IMR-90 (cell line): ENCODE data around the gene NEGR1. TPM values are rescaled to one million over a fixed set of nuclear protein-coding genes. Genes with fewer than 3 reads are reported as not detected.

Source experiments
- ATAC-seq: fragments of 200-7000 bp; cut with Tn5 transposase; 2 replicates; pipeline ENCODE4 v1.9.1; 2020; ENCODE audit warnings: low read depth, mild to moderate bottlenecking, moderate library complexity
- BruUV-seq: library from RNA; stranded (reverse); fragments of 400-500 nt; replicated peaks from 2 replicates; lab custom pipeline; 2021; lab: Mats Ljungman, UMichigan
- CTCF ChIA-PET: fragments of 300-600 bp; formaldehyde crosslinking; extraction: SDS; loops from one replicate; lab custom pipeline; 2021; ENCODE audit warnings: antibody characterized with exemption; lab: Yijun Ruan, JAX
- POLR2A ChIA-PET: fragments of 300-600 bp; sonication (Branson Sonifier 250); formaldehyde crosslinking; loops from one replicate; lab custom pipeline; 2022; ENCODE audit warnings: antibody characterized with exemption; ENCODE audit not compliant: unreplicated experiment; lab: Charles Lee
- DNase-seq: peaks from one replicate; pipeline ENCODE4 v3.0.0; 2013
- H2AFZ ChIP-seq: replicated peaks from 2 replicates; pipeline ENCODE3; 2013; ENCODE audit warnings: low read length, mild to moderate bottlenecking; ENCODE audit not compliant: poor library complexity
- H2AK5ac ChIP-seq: 2 replicates; pipeline ENCODE4 v1.6.1; 2013; ENCODE audit warnings: low read depth, low read length, inconsistent platforms
- H2AK9ac ChIP-seq: replicated peaks from 2 replicates; pipeline ENCODE3; 2013; ENCODE audit warnings: mild to moderate bottlenecking, low read depth, low read length, moderate library complexity; ENCODE audit not compliant: poor library complexity
- H2BK120ac ChIP-seq: 2 replicates; pipeline ENCODE4 v1.6.1; 2013; ENCODE audit warnings: low read depth, low read length, inconsistent platforms
- H2BK15ac ChIP-seq: 3 replicates; pipeline ENCODE4 v1.6.1; 2013; ENCODE audit warnings: low read depth, low read length, inconsistent platforms
- H2BK20ac ChIP-seq: 2 replicates; pipeline ENCODE4 v1.6.1; 2013; ENCODE audit warnings: low read depth, mild to moderate bottlenecking, inconsistent platforms, low read length, moderate library complexity
- H2BK5ac ChIP-seq: 2 replicates; pipeline ENCODE4 v1.6.1; 2013; ENCODE audit warnings: mild to moderate bottlenecking, low read depth, low read length, inconsistent platforms; ENCODE audit not compliant: poor library complexity, severe bottlenecking
- H3K14ac ChIP-seq: replicated peaks from 2 replicates; pipeline ENCODE4 v1.6.1; 2013; ENCODE audit warnings: low read depth, low read length, inconsistent platforms
- H3K18ac ChIP-seq: 2 replicates; pipeline ENCODE4 v1.6.1; 2013; ENCODE audit warnings: low read depth, low read length, control low read depth
- H3K23ac ChIP-seq: 2 replicates; pipeline ENCODE4 v1.6.1; 2013; ENCODE audit warnings: low read depth, low read length, inconsistent platforms
- H3K27ac ChIP-seq: 2 replicates; pipeline ENCODE4 v1.5.1; 2013; ENCODE audit warnings: mild to moderate bottlenecking, control low read depth, low read length; ENCODE audit not compliant: insufficient read depth
- H3K27me3 ChIP-seq: 2 replicates; pipeline ENCODE4 v1.6.1; 2013; ENCODE audit warnings: low read length; ENCODE audit not compliant: control insufficient read depth, insufficient read depth
- H3K36me3 ChIP-seq: 2 replicates; pipeline ENCODE4 v1.6.1; 2013; ENCODE audit warnings: low read length, mixed read lengths; ENCODE audit not compliant: control insufficient read depth, insufficient read depth
- H3K4ac ChIP-seq: 2 replicates; pipeline ENCODE4 v1.6.1; 2013; ENCODE audit warnings: low read depth, low read length, inconsistent platforms
- H3K4me1 ChIP-seq: 2 replicates; pipeline ENCODE4 v1.6.1; 2013; ENCODE audit warnings: low read length, mixed read lengths; ENCODE audit not compliant: control insufficient read depth, insufficient read depth
- H3K4me2 ChIP-seq: 2 replicates; pipeline ENCODE4 v1.6.1; 2013; ENCODE audit warnings: low read depth, mild to moderate bottlenecking, control low read depth, low read length, moderate library complexity
- H3K4me3 ChIP-seq: 2 replicates; pipeline ENCODE4 v1.5.1; 2013; ENCODE audit warnings: low read depth, mild to moderate bottlenecking, control low read depth, low read length, moderate library complexity; ENCODE audit not compliant: insufficient read depth
- H3K56ac ChIP-seq: 2 replicates; pipeline ENCODE4 v1.6.1; 2013; ENCODE audit warnings: low read length, inconsistent platforms; ENCODE audit not compliant: insufficient read depth; ENCODE audit errors: extremely low read depth
- H3K79me1 ChIP-seq, 2 experiments: 2 replicates each; pipeline ENCODE4 v1.6.1; 2013; ENCODE audit warnings: low read length in 2 of 2, inconsistent platforms in 1 of 2, low read depth in 1 of 2
- H3K9ac ChIP-seq: 2 replicates; pipeline ENCODE4 v1.6.1; 2013; ENCODE audit warnings: low read depth, low read length, control low read depth
- H3K9me1 ChIP-seq: 2 replicates; pipeline ENCODE4 v1.6.1; 2013; ENCODE audit warnings: low read length, inconsistent platforms; ENCODE audit not compliant: insufficient read depth
- H3K9me3 ChIP-seq: 2 replicates; pipeline ENCODE4 v1.6.1; 2013; ENCODE audit warnings: low read length; ENCODE audit not compliant: control insufficient read depth, insufficient read depth
- H4K20me1 ChIP-seq: 2 replicates; pipeline ENCODE4 v1.6.1; 2013; ENCODE audit warnings: low read length, inconsistent platforms; ENCODE audit not compliant: insufficient read depth
- H4K5ac ChIP-seq: 2 replicates; pipeline ENCODE4 v1.6.1; 2013; ENCODE audit warnings: mild to moderate bottlenecking, low read depth, low read length, control low read depth
- H4K8ac ChIP-seq, 2 experiments: 2 replicates each; pipeline ENCODE4 v1.6.1; 2013; ENCODE audit warnings: low read depth in 2 of 2, low read length in 2 of 2, control low read depth in 1 of 2, inconsistent platforms in 1 of 2
- H4K91ac ChIP-seq: 2 replicates; pipeline ENCODE4 v1.6.1; 2013; ENCODE audit warnings: low read depth, low read length, inconsistent platforms; ENCODE audit not compliant: insufficient read depth
- BHLHE40 ChIP-seq: fragments of 150-350 bp; IDR thresholded peaks from 2 replicates; pipeline ENCODE4 v1.6.1; 2016; ENCODE audit warnings: mild to moderate bottlenecking, low read depth, low read length
- CEBPB ChIP-seq: IDR thresholded peaks from 2 replicates; pipeline ENCODE4 v1.6.1; 2012; ENCODE audit warnings: low read depth, low read length, improper control_type of control experiment
- CHD1 ChIP-seq: IDR thresholded peaks from 2 replicates; pipeline ENCODE4 v1.6.1; 2012; ENCODE audit warnings: low read depth, low read length, improper control_type of control experiment
- FOS ChIP-seq: fragments of 150-350 bp; IDR thresholded peaks from 2 replicates; pipeline ENCODE4 v1.6.1; 2016; ENCODE audit warnings: low read depth, low read length
- MAFK ChIP-seq: IDR thresholded peaks from 2 replicates; pipeline ENCODE4 v1.6.1; 2012; ENCODE audit warnings: low read depth, low read length, improper control_type of control experiment
- MXI1 ChIP-seq: IDR thresholded peaks from 2 replicates; pipeline ENCODE4 v1.6.1; 2012; ENCODE audit warnings: low read depth, mild to moderate bottlenecking, low read length, moderate library complexity, borderline replicate concordance
- NFE2L2 ChIP-seq: fragments of 150-350 bp; IDR thresholded peaks from 2 replicates; pipeline ENCODE4 v1.6.1; 2016; ENCODE audit warnings: low read depth, mild to moderate bottlenecking, low read length
- POLR2A ChIP-seq: IDR thresholded peaks from 2 replicates; pipeline ENCODE4 v1.6.1; 2012; ENCODE audit warnings: mild to moderate bottlenecking, low read depth, low read length
- RAD21 ChIP-seq: IDR thresholded peaks from 2 replicates; pipeline ENCODE4 v1.6.1; 2012; ENCODE audit warnings: low read length, improper control_type of control experiment
- WGBS, 2 experiments: methylation state at CpG; one replicate each; pipeline versions ENCODE4 v1.1.5 to v1.1.7; 2013; ENCODE audit warnings: missing lambda C conversion rate in 2 of 2; ENCODE audit not compliant: insufficient read length in 1 of 2; ENCODE audit errors: extremely low coverage in 2 of 2; 5-methylcytosine and 5-hydroxymethylcytosine counted together
- dilution Hi-C: fragments of 300-500 bp; cut with HindIII; formaldehyde crosslinking; loops from one replicate; pipeline ENCODE4 v1.14.3; 2018; ENCODE audit warnings: low sequenced_read_pairs; ENCODE audit not compliant: unreplicated experiment
- in situ Hi-C: fragments of 300-500 bp; cut with MboI; formaldehyde crosslinking; loops from 3 replicates; pipeline ENCODE4 v1.14.3; 2019; ENCODE audit warnings: low sequenced_read_pairs, inconsistent platforms, mixed read lengths
- intact Hi-C: fragments of 100-400 bp; cut with micrococcal nuclease; formaldehyde crosslinking; loops from 2 replicates; pipeline ENCODE4 v1.10.0; 2022
- polyA plus RNA-seq, 3 experiments: library from polyadenylated mRNA; depleted of rRNA; stranded (reverse); fragments of >200 nt; gene quantifications; 2 replicates each; pipeline ENCODE4 v1.2.3, GENCODE V29; 2012; ENCODE audit warnings: low replicate concordance in 1 of 3
- total RNA-seq: library from RNA; depleted of rRNA; stranded (reverse); fragments of >200 nt; gene quantifications from 2 replicates; pipeline ENCODE4 v1.2.3, GENCODE V29; 2012
- TF ChIP-seq, protein P1 (sequence below): fragments of 150-350 bp; IDR thresholded peaks from 2 replicates; pipeline ENCODE4 v1.6.1; 2016; ENCODE audit warnings: low read depth, mild to moderate bottlenecking, low read length, moderate library complexity, borderline replicate concordance
- TF ChIP-seq, protein P2 (sequence below): conservative IDR thresholded peaks from 2 replicates; pipeline ENCODE4 v1.5.1; 2012; ENCODE audit warnings: mild to moderate bottlenecking, low read depth, low read length, improper control_type of control experiment
- TF ChIP-seq, protein P3 (sequence below): fragments of 150-350 bp; IDR thresholded peaks from 2 replicates; pipeline ENCODE4 v1.6.1; 2017; ENCODE audit warnings: mild to moderate bottlenecking, antibody characterized with exemption, low read length, low read depth

The NEGR1 gene
- total and polyA plus RNA-seq, 2 of the 4 experiments (the other 2 are of a cell fraction), result 5.1 to 9.1 TPM

DNA sequence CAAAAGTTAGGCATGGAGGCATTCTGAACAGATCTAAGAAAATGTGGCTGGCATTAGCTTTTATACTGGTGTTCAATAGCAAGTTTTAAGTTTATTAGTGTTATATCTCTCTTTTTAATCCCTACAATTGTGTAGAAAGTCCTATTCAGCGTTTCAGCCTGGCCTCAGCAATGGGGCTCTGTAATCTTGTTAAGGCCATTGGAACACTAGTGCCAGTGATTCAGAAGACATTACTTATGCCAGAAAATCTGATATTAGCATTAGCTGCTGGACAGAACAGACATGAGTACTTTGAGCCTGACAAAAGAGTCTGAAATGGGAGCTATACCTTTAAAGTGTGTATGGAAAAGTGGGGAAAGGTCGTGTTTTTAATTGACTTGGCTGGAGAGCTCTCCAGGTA, 167.0 kb downstream of the NEGR1 start:
- Histone ChIP-seq H3K4ac (no peak overlapping the region), H4K91ac (no peak overlapping the region), H3K18ac (no peak overlapping the region), H2AFZ (no peak overlapping the region), H3K9ac (no peak overlapping the region), H2BK120ac (no peak overlapping the region), H4K5ac (no peak overlapping the region), H4K20me1 (no peaks in the 10 kb centered on the region), H2BK5ac (no peak overlapping the region), H3K4me3 (no peak overlapping the region), H3K36me3 (no peaks in the 10 kb centered on the region), H2AK9ac (no peak overlapping the region), H3K79me1 (no peaks in the 10 kb centered on the region; a peak in 1 of 4 replicates), H3K27ac (no peak overlapping the region), H3K23ac (no peak overlapping the region), H3K9me3 (no peaks in the 10 kb centered on the region), H2AK5ac (no peak overlapping the region), H4K8ac (no peak overlapping the region), H2BK15ac (no peak overlapping the region), H3K27me3 (no peaks in the 10 kb centered on the region), H3K4me2 (no peak overlapping the region), H3K4me1 (no peaks in the 10 kb centered on the region), H2BK20ac (no peak overlapping the region), H3K9me1 (0 out of 2 replicates have a peak, but pooled peaks cover 6% of the 10 kb centered on the region), H3K14ac (no peak overlapping the region), H3K56ac (no peak overlapping the region)
- ChIA-PET POLR2A (interaction anchor here (0.6 kb wide), 1 partner anchor 145 kb away, joined by 3 read pairs; no protein-coding TSS in a partner anchor), CTCF (interaction anchor here (1.2 kb wide), 1 partner anchor 11 kb away, joined by 3 read pairs; no protein-coding TSS in a partner anchor)
- no CpG with 5 or more reads among the region's 2 CpGs for WGBS, 2 experiments
- DNase-seq (no peak), ATAC-seq (no peak)
- intact Hi-C loops (no loop called here), in situ Hi-C loops (no loop called here), dilution Hi-C loops (no loop called here)
- no TSS peak for BruUV-seq
- TF ChIP-seq NFE2L2 (no peak), MXI1 (no peak), RAD21 (no peak), CEBPB (no peak), BHLHE40 (no peak), CHD1 (no peak), POLR2A (no peak), FOS (no peak), MAFK (no peak)
- TF ChIP-seq, protein P1, sequence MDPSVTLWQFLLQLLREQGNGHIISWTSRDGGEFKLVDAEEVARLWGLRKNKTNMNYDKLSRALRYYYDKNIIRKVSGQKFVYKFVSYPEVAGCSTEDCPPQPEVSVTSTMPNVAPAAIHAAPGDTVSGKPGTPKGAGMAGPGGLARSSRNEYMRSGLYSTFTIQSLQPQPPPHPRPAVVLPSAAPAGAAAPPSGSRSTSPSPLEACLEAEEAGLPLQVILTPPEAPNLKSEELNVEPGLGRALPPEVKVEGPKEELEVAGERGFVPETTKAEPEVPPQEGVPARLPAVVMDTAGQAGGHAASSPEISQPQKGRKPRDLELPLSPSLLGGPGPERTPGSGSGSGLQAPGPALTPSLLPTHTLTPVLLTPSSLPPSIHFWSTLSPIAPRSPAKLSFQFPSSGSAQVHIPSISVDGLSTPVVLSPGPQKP, result no peak
- TF ChIP-seq, protein P2, sequence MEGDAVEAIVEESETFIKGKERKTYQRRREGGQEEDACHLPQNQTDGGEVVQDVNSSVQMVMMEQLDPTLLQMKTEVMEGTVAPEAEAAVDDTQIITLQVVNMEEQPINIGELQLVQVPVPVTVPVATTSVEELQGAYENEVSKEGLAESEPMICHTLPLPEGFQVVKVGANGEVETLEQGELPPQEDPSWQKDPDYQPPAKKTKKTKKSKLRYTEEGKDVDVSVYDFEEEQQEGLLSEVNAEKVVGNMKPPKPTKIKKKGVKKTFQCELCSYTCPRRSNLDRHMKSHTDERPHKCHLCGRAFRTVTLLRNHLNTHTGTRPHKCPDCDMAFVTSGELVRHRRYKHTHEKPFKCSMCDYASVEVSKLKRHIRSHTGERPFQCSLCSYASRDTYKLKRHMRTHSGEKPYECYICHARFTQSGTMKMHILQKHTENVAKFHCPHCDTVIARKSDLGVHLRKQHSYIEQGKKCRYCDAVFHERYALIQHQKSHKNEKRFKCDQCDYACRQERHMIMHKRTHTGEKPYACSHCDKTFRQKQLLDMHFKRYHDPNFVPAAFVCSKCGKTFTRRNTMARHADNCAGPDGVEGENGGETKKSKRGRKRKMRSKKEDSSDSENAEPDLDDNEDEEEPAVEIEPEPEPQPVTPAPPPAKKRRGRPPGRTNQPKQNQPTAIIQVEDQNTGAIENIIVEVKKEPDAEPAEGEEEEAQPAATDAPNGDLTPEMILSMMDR, result no peak
- TF ChIP-seq, protein P3, sequence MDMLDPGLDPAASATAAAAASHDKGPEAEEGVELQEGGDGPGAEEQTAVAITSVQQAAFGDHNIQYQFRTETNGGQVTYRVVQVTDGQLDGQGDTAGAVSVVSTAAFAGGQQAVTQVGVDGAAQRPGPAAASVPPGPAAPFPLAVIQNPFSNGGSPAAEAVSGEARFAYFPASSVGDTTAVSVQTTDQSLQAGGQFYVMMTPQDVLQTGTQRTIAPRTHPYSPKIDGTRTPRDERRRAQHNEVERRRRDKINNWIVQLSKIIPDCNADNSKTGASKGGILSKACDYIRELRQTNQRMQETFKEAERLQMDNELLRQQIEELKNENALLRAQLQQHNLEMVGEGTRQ, result no peak
